ENCODE measurements around the gene OR2C3. TPM values are rescaled to one million over a fixed set of nuclear protein-coding genes. Genes with fewer than 3 reads are reported as not detected.

The OR2C3 gene
- total and polyA plus RNA-seq, 2 of the 13 experiments (the other 11 are each of a cell fraction or from before 2014, with no cell fraction given) = not detected

DNA sequence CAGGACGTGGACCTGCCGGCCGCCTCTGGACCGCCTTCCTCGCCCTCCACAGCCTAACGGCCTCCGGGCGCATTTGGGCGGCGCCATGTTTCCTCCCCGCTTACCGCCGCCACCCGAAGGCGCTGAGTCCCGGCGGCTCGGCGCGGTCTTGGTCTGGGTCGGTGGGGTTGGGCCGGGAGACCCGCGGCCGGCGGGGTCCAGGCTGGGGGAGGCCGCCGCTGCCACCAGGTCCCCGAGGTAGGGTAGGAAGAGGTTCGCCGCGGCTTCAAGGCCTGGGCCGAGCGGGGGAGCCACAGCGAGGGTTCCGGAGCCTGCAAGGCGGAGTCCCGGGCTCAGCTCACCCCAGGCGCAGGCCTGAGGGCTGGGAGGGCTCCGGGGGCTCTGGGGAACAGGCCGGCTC is 5.5 kb downstream of the OR2C3 start:
- Histone ChIP-seq H4K20me1 (ENCODE audit: insufficient read depth, low read length) (no peaks in the 10 kb centered on the region), H3K9me3 (ENCODE audit: low read length) (no peaks in the 10 kb centered on the region), H3K79me2 (ENCODE audit: insufficient read depth, low read length) (no peaks in the 10 kb centered on the region), H3K4me1 (ENCODE audit: insufficient read depth, low read length) (no peaks in the 10 kb centered on the region), H3K27me3 (ENCODE audit: control insufficient read depth in 1 of 2, insufficient read depth in 2 of 2, low read length in 2 of 2) (no peaks in the 10 kb centered on the region; a peak in 1 of 5 replicates), H3K36me3 (replicated peaks in 1 of 2; ENCODE audit: control insufficient read depth in 1 of 2, insufficient read depth in 2 of 2, low read length in 2 of 2) (no peaks in the 10 kb centered on the region), H3K4me3 (replicated peaks in 1 of 3; ENCODE audit: insufficient read depth in 1 of 3, low read depth in 2 of 3, low read length in 3 of 3) (no peak overlapping the region), H3K4me2 (ENCODE audit: low read depth, low read length) (no peak overlapping the region), H3K27ac (ENCODE audit: extremely low read length, insufficient read depth, low read length) (no peak overlapping the region), H2AFZ (ENCODE audit: low read length) (no peak overlapping the region), H3K9ac (ENCODE audit: insufficient read depth, low read depth, low read length) (no peak overlapping the region)
- 71% methylated on average over 27 of the region's 41 CpGs for WGBS (ENCODE audit: low lambda C conversion rate)
- in situ Hi-C loops (cut with HindIII; ENCODE audit: extremely low pct_ligation_motif_present, low pct_unique_long_range_greater_than_20kb) = no loop called here
- POLR2A ChIA-PET = no interaction called here
- CTCF ChIA-PET (ENCODE audit: low intra/inter-chr PET ratio, low total read pairs) = no interaction called here
- no peak for TF ChIP-seq POLR2AphosphoS5 (IDR thresholded peaks at IDR 0.05; ENCODE audit: low read depth, low read length)
- ATAC-seq (no peak), DNase-seq (ENCODE audit: low spot score) (no peak), FAIRE-seq (no peak)
- no TSS peak for BruUV-seq (replicated peaks)
- intact Hi-C loops (cut with micrococcal nuclease; ENCODE audit: unreplicated experiment) = no loop called here

DNA sequence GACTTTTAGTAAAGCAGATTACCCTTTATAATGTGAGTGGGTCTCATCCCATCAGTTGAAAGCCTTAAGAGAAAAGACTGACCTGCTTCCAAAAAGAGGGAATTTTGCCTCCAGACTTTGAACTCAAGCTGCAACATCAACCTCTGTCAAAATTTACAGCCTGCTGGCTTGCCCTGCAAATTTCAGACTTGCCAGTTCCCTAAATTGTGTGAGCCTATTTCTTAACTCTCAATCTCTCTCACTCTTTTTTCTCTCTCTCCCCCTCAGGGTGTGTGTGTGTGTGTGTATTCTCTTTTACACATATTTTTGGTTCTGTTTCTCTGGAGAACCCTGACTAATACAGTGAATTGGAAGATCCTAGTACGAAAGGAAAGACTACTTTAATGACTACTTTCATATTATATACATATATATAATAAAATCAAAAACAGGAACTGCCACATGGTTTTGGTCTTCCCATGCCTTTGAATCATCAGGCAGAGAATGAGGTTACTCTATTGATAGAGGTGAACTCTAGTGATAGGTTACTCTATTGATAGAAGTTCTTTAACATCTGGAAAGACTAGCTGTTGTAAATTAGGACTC is 6.4 kb downstream of the OR2C3 start:
- no TSS peak for BruUV-seq (replicated peaks)
- intact Hi-C loops (cut with micrococcal nuclease; ENCODE audit: unreplicated experiment) (no loop called here), in situ Hi-C loops (cut with HindIII; ENCODE audit: extremely low pct_ligation_motif_present, low pct_unique_long_range_greater_than_20kb) (no loop called here)
- H3K9me3 ChIP-seq (ENCODE audit: low read length) = no peaks in the 10 kb centered on the region
- no peak overlapping the region for H3K9ac ChIP-seq (ENCODE audit: insufficient read depth, low read depth, low read length)
- DNase-seq (ENCODE audit: low spot score) (no peak), ATAC-seq (no peak), FAIRE-seq (no peak)
- 11% methylated on average over 1 of the region's 1 CpG for WGBS (ENCODE audit: low lambda C conversion rate)
- ChIA-PET CTCF (ENCODE audit: low intra/inter-chr PET ratio, low total read pairs) (no interaction called here), POLR2A (no interaction called here)
- H3K4me2 ChIP-seq (ENCODE audit: low read depth, low read length) = no peak overlapping the region
- H3K27ac ChIP-seq (ENCODE audit: extremely low read length, insufficient read depth, low read length) = no peak overlapping the region
- no peaks in the 10 kb centered on the region for H3K4me1 ChIP-seq (ENCODE audit: insufficient read depth, low read length)
- no peaks in the 10 kb centered on the region for H3K36me3 ChIP-seq (replicated peaks in 1 of 2; ENCODE audit: control insufficient read depth in 1 of 2, insufficient read depth in 2 of 2, low read length in 2 of 2)
- H2AFZ ChIP-seq (ENCODE audit: low read length) = no peak overlapping the region
- H4K20me1 ChIP-seq (ENCODE audit: insufficient read depth, low read length) = no peaks in the 10 kb centered on the region
- H3K79me2 ChIP-seq (ENCODE audit: insufficient read depth, low read length) = no peaks in the 10 kb centered on the region
- H3K27me3 ChIP-seq (ENCODE audit: control insufficient read depth in 1 of 2, insufficient read depth in 2 of 2, low read length in 2 of 2) = no peaks in the 10 kb centered on the region; a peak in 1 of 5 replicates
- H3K4me3 ChIP-seq (replicated peaks in 1 of 3; ENCODE audit: insufficient read depth in 1 of 3, low read depth in 2 of 3, low read length in 3 of 3) = no peak overlapping the region
- TF ChIP-seq, protein P1, sequence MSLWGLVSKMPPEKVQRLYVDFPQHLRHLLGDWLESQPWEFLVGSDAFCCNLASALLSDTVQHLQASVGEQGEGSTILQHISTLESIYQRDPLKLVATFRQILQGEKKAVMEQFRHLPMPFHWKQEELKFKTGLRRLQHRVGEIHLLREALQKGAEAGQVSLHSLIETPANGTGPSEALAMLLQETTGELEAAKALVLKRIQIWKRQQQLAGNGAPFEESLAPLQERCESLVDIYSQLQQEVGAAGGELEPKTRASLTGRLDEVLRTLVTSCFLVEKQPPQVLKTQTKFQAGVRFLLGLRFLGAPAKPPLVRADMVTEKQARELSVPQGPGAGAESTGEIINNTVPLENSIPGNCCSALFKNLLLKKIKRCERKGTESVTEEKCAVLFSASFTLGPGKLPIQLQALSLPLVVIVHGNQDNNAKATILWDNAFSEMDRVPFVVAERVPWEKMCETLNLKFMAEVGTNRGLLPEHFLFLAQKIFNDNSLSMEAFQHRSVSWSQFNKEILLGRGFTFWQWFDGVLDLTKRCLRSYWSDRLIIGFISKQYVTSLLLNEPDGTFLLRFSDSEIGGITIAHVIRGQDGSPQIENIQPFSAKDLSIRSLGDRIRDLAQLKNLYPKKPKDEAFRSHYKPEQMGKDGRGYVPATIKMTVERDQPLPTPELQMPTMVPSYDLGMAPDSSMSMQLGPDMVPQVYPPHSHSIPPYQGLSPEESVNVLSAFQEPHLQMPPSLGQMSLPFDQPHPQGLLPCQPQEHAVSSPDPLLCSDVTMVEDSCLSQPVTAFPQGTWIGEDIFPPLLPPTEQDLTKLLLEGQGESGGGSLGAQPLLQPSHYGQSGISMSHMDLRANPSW (CRISPR knock-in tag; IDR thresholded peaks at IDR 0.05; ENCODE audit: borderline replicate concordance) = no peak
- TF ChIP-seq ZNF83 (CRISPR knock-in tag; IDR thresholded peaks at IDR 0.05; ENCODE audit: borderline replicate concordance) = no peak
- TF ChIP-seq ZNF224 (CRISPR knock-in tag; IDR thresholded peaks at IDR 0.05) = no peak
- TF ChIP-seq TSC22D2 (CRISPR knock-in tag; IDR thresholded peaks at IDR 0.05; ENCODE audit: borderline replicate concordance) = no peak
- no peak for TF ChIP-seq ZSCAN9 (CRISPR knock-in tag; IDR thresholded peaks at IDR 0.05; ENCODE audit: borderline replicate concordance)
- no peak for TF ChIP-seq ZNF460 (CRISPR knock-in tag; IDR thresholded peaks at IDR 0.05; ENCODE audit: borderline replicate concordance)
- TF ChIP-seq ZNF792 (CRISPR knock-in tag; IDR thresholded peaks at IDR 0.05) = no peak
- no peak for TF ChIP-seq GTF2F1 (IDR thresholded peaks at IDR 0.05; ENCODE audit: low read length)
- no peak for TF ChIP-seq MAFF (IDR thresholded peaks at IDR 0.05; ENCODE audit: low read depth, low read length)
- TF ChIP-seq KAT2B (IDR thresholded peaks at IDR 0.05; ENCODE audit: borderline replicate concordance, low read depth, low read length) = no peak
- TF ChIP-seq, protein P2, sequence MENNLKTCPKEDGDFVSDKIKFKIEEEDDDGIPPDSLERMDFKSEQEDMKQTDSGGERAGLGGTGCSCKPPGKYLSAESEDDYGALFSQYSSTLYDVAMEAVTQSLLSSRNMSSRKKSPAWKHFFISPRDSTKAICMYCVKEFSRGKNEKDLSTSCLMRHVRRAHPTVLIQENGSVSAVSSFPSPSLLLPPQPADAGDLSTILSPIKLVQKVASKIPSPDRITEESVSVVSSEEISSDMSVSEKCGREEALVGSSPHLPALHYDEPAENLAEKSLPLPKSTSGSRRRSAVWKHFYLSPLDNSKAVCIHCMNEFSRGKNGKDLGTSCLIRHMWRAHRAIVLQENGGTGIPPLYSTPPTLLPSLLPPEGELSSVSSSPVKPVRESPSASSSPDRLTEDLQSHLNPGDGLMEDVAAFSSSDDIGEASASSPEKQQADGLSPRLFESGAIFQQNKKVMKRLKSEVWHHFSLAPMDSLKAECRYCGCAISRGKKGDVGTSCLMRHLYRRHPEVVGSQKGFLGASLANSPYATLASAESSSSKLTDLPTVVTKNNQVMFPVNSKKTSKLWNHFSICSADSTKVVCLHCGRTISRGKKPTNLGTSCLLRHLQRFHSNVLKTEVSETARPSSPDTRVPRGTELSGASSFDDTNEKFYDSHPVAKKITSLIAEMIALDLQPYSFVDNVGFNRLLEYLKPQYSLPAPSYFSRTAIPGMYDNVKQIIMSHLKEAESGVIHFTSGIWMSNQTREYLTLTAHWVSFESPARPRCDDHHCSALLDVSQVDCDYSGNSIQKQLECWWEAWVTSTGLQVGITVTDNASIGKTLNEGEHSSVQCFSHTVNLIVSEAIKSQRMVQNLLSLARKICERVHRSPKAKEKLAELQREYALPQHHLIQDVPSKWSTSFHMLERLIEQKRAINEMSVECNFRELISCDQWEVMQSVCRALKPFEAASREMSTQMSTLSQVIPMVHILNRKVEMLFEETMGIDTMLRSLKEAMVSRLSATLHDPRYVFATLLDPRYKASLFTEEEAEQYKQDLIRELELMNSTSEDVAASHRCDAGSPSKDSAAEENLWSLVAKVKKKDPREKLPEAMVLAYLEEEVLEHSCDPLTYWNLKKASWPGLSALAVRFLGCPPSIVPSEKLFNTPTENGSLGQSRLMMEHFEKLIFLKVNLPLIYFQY (CRISPR knock-in tag; IDR thresholded peaks at IDR 0.05; ENCODE audit: borderline replicate concordance) = no peak
- no peak for TF ChIP-seq SP5 (CRISPR knock-in tag; IDR thresholded peaks at IDR 0.05; ENCODE audit: borderline replicate concordance, low read depth)
- TF ChIP-seq ZNF619 (CRISPR knock-in tag; IDR thresholded peaks at IDR 0.05) = no peak

All from HepG2 (cell line).